CD14-positive monocyte (primary cell): ENCODE measurements around the gene CPA4. TPM values are rescaled to one million over a fixed set of nuclear protein-coding genes. Genes with fewer than 3 reads are reported as not detected.

Source experiments
- DNase-seq, 3 donors: peaks; one replicate each; pipeline ENCODE4 v3.0.0-alpha.2; 2011 to 2022
- H2AFZ ChIP-seq: 2 replicates; pipeline ENCODE4 v1.6.0; 2012; ENCODE audit warnings: mild to moderate bottlenecking, low read depth, low read length, inconsistent platforms; ENCODE audit not compliant: insufficient read depth, poor library complexity, severe bottlenecking
- H3K27ac ChIP-seq, 2 donors: 1 replicate in 1 of 2; 2 replicates in 1 of 2; pipeline ENCODE4 v1.5.1; 2012 to 2013; ENCODE audit warnings: low read length in 2 of 2, control low read depth in 1 of 2, inconsistent platforms in 1 of 2, low read depth in 1 of 2, mild to moderate bottlenecking in 1 of 2
- H3K27me3 ChIP-seq, 2 donors: one replicate each; pipeline versions ENCODE4 v1.6.0 to v1.6.1; 2011 to 2013; ENCODE audit warnings: low read length in 2 of 2; ENCODE audit not compliant: control insufficient read depth in 2 of 2, insufficient read depth in 2 of 2
- H3K36me3 ChIP-seq, 2 donors: replicated peaks in 1 of 2; 1 replicate in 1 of 2; 2 replicates in 1 of 2; pipeline versions ENCODE4 v1.5.1 to v1.6.1; 2012 to 2013; ENCODE audit warnings: low read length in 2 of 2, control low read depth in 1 of 2, inconsistent platforms in 1 of 2, mild to moderate bottlenecking in 1 of 2; ENCODE audit not compliant: insufficient read depth in 2 of 2, control insufficient read depth in 1 of 2
- H3K4me1 ChIP-seq, 2 donors: 1 replicate in 1 of 2; 2 replicates in 1 of 2; pipeline versions ENCODE4 v1.5.1 to v1.6.1; 2012 to 2013; ENCODE audit warnings: low read length in 2 of 2, control low read depth in 1 of 2, inconsistent platforms in 1 of 2, mild to moderate bottlenecking in 1 of 2, moderate library complexity in 1 of 2; ENCODE audit not compliant: insufficient read depth in 2 of 2, control insufficient read depth in 1 of 2
- H3K4me2 ChIP-seq: replicated peaks from 2 replicates; pipeline ENCODE3; 2012; ENCODE audit warnings: low read length, moderate library complexity, mild to moderate bottlenecking; ENCODE audit not compliant: poor library complexity, severe bottlenecking; ENCODE audit errors: extremely low read depth
- H3K4me3 ChIP-seq, 3 experiments: fragments of 200-600 bp in 1 of 3; sonication (generic) in 1 of 3; replicated peaks in 1 of 3; 1 replicate in 2 of 3; 2 replicates in 1 of 3; pipeline ENCODE4 v1.5.1; 2011 to 2013; ENCODE audit warnings: low read length in 3 of 3, mild to moderate bottlenecking in 3 of 3, control low read depth in 2 of 3, low read depth in 2 of 3, inconsistent platforms in 1 of 3, moderate library complexity in 1 of 3
- H3K79me2 ChIP-seq: 2 replicates; pipeline ENCODE4 v1.6.0; 2012; ENCODE audit warnings: mild to moderate bottlenecking, control low read depth, inconsistent platforms, low read length, moderate library complexity; ENCODE audit not compliant: insufficient read depth
- H3K9ac ChIP-seq: 2 replicates; pipeline ENCODE4 v1.6.0; 2017; ENCODE audit warnings: low read length, mild to moderate bottlenecking; ENCODE audit not compliant: insufficient read depth, poor library complexity, severe bottlenecking
- H3K9me3 ChIP-seq, 2 donors: replicated peaks in 1 of 2; 1 replicate in 1 of 2; 2 replicates in 1 of 2; pipeline versions ENCODE4 v1.5.1 to v1.6.1; 2012 to 2013; ENCODE audit warnings: low read length in 2 of 2, control low read depth in 1 of 2; ENCODE audit not compliant: control insufficient read depth in 1 of 2, insufficient read depth in 1 of 2
- H4K20me1 ChIP-seq: 2 replicates; pipeline ENCODE4 v1.6.0; 2012; ENCODE audit warnings: mild to moderate bottlenecking, low read length, control low read depth, moderate library complexity; ENCODE audit not compliant: insufficient read depth
- H3K27ac Mint-ChIP-seq, 7 donors: one replicate each; pipeline ENCODE4 v1.8.0; 2020; ENCODE audit warnings: mild to moderate bottlenecking in 7 of 7, mixed read lengths in 7 of 7, moderate library complexity in 6 of 7, inconsistent platforms in 2 of 7
- H3K27me3 Mint-ChIP-seq, 3 donors: one replicate each; pipeline ENCODE4 v1.8.0; 2021 to 2022; ENCODE audit warnings: low read depth in 3 of 3, mild to moderate bottlenecking in 3 of 3, mixed read lengths in 3 of 3, moderate library complexity in 3 of 3, inconsistent platforms in 1 of 3
- H3K36me3 Mint-ChIP-seq, 2 donors: one replicate each; pipeline ENCODE4 v1.8.0; 2020; ENCODE audit warnings: mixed read lengths in 2 of 2, inconsistent platforms in 1 of 2, mild to moderate bottlenecking in 1 of 2
- H3K4me1 Mint-ChIP-seq: one replicate; pipeline ENCODE4 v1.8.0; 2020; ENCODE audit warnings: mild to moderate bottlenecking, mixed read lengths
- H3K4me3 Mint-ChIP-seq, 2 donors: one replicate each; pipeline ENCODE4 v1.8.0; 2020; ENCODE audit warnings: mild to moderate bottlenecking in 2 of 2, mixed read lengths in 2 of 2, moderate library complexity in 1 of 2
- H3K9me3 Mint-ChIP-seq, 7 donors: one replicate each; pipeline ENCODE4 v1.8.0; 2020 to 2022; ENCODE audit warnings: mixed read lengths in 7 of 7, mild to moderate bottlenecking in 6 of 7, moderate library complexity in 6 of 7, inconsistent platforms in 2 of 7
- CTCF ChIP-seq: fragments of 200-600 bp; IDR thresholded peaks from one replicate; pipeline ENCODE4 v1.8.0; 2022; ENCODE audit warnings: antibody characterized with exemption, mild to moderate bottlenecking
- WGBS: methylation state at CpG from one replicate; pipeline ENCODE4 v1.1.5; 2013; ENCODE audit warnings: missing lambda C conversion rate; ENCODE audit not compliant: insufficient coverage; 5-methylcytosine and 5-hydroxymethylcytosine counted together
- intact Hi-C, 2 donors: fragments of 100-400 bp; cut with micrococcal nuclease; formaldehyde crosslinking; loops; one replicate each; pipeline versions ENCODE4 v1.15.0 to v1.15.1; 2023
- polyA plus RNA-seq, 3 donors: library from polyadenylated mRNA; depleted of rRNA in 1 of 3; unstranded in 2 of 3; stranded (reverse) in 1 of 3; fragments of 300-500 nt in 2 of 3; fragments of >200 nt in 1 of 3; fragmentation: Illumina TruSeq in 2 of 3; gene quantifications; 1 replicate in 2 of 3; 2 replicates in 1 of 3; pipeline ENCODE4 v1.2.3, GENCODE V29; 2012 to 2021

The CPA4 gene
- polyA plus RNA-seq, 3 donors: not detected

- no peak overlapping the region for H3K27ac ChIP-seq
- no peak overlapping the region for H3K4me3 Mint-ChIP-seq
- no peak for TF ChIP-seq CTCF
- H4K20me1 ChIP-seq: no peaks in the 10 kb centered on the region
- no peak overlapping the region for H3K4me2 ChIP-seq
- peaks cover 0 to 2% (median 0%) of the 10 kb centered on the region in 3 donors for H3K27me3 Mint-ChIP-seq
- H2AFZ ChIP-seq: no peak overlapping the region
- no peak overlapping the region for H3K9ac ChIP-seq
- no peaks in the 10 kb centered on the region for H3K79me2 ChIP-seq
- intact Hi-C loops: no loop called here
- H3K27me3 ChIP-seq: no peaks in the 10 kb centered on the region
- no peak overlapping the region for H3K4me3 ChIP-seq
- peak overlapping the region in 1 of 7 donors; percentile 64 for H3K27ac Mint-ChIP-seq
- H3K4me1 Mint-ChIP-seq: no peaks in the 10 kb centered on the region
- no peaks in the 10 kb centered on the region for H3K9me3 ChIP-seq
- DNase-seq: no peak
- no CpG with 5 or more reads among the region's 5 CpGs for WGBS
- H3K4me1 ChIP-seq: no peaks in the 10 kb centered on the region
- peaks cover 0 to 1% (median 0%) of the 10 kb centered on the region in 7 donors for H3K9me3 Mint-ChIP-seq
- no peaks in the 10 kb centered on the region for H3K36me3 Mint-ChIP-seq
- no peaks in the 10 kb centered on the region for H3K36me3 ChIP-seq
These were observed 11.0 kb downstream of the CPA4 start for GRCh38 chr7:130303982-130304381.

DNA sequence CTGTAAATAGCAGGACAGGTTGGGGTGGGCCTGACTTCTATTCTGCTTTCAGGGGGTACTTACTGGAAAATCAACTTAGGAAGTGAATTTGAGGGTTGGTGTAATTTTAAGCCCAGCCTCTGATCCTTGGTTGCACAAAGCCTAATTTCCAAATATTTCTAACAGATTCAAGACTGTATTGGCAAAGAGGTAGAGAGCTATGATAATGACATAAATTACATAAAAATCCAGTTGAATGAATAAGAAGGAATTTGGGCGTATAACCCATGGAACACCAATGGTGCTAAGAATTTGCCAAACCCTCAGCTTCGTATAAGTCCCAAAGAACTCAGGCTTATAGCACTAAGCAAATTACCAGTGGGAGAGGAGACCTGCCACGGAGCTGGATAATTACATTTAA is 11.9 kb downstream of the CPA4 start:
- Histone ChIP-seq H3K9me3 (no peaks in the 10 kb centered on the region), H4K20me1 (no peaks in the 10 kb centered on the region), H3K36me3 (no peaks in the 10 kb centered on the region), H3K9ac (no peak overlapping the region), H3K4me3 (no peak overlapping the region), H3K4me1 (no peaks in the 10 kb centered on the region), H3K27ac (no peak overlapping the region), H3K79me2 (no peaks in the 10 kb centered on the region), H2AFZ (no peak overlapping the region), H3K4me2 (no peak overlapping the region), H3K27me3 (no peaks in the 10 kb centered on the region)
- Mint-ChIP-seq H3K4me1 (no peaks in the 10 kb centered on the region), H3K9me3 (peaks cover 0 to 1% (median 0%) of the 10 kb centered on the region in 7 donors), H3K27me3 (no peaks in the 10 kb centered on the region), H3K27ac (no peak overlapping the region), H3K36me3 (no peaks in the 10 kb centered on the region), H3K4me3 (no peak overlapping the region)
- intact Hi-C loops: no loop called here
- no peak for DNase-seq
- WGBS: 100% methylated on average over 2 of the region's 3 CpGs
- no peak for TF ChIP-seq CTCF
